Thymus (tissue), 11 donors: Measurements from ENCODE around the gene TEKT2. TPM values are rescaled to one million over a fixed set of nuclear protein-coding genes. Genes with fewer than 3 reads are reported as not detected.

ENCODE experiments used
- DNase-seq, 9 donors: peaks; one replicate each; pipeline ENCODE4 v3.0.0-alpha.2; 2013; ENCODE audit warnings: low spot score in 9 of 9, low read depth in 6 of 9, missing footprints in 1 of 9
- H3K27ac ChIP-seq, 2 donors: one replicate each; pipeline ENCODE4 v1.5.1; 2013; ENCODE audit warnings: control low read depth in 1 of 2, low read depth in 1 of 2, low read length in 1 of 2, mild to moderate bottlenecking in 1 of 2, moderate library complexity in 1 of 2
- H3K27me3 ChIP-seq, 2 donors: one replicate each; pipeline ENCODE4 v1.5.1; 2013; ENCODE audit warnings: low read length in 1 of 2; ENCODE audit not compliant: control insufficient read depth in 2 of 2, insufficient read depth in 1 of 2
- H3K36me3 ChIP-seq, 2 donors: one replicate each; pipeline ENCODE4 v1.5.1; 2013; ENCODE audit warnings: low read length in 1 of 2, mild to moderate bottlenecking in 1 of 2, moderate library complexity in 1 of 2; ENCODE audit not compliant: control insufficient read depth in 2 of 2, insufficient read depth in 2 of 2
- H3K4me1 ChIP-seq, 2 donors: one replicate each; pipeline ENCODE4 v1.5.1; 2013; ENCODE audit warnings: low read length in 2 of 2; ENCODE audit not compliant: control insufficient read depth in 2 of 2, insufficient read depth in 2 of 2
- H3K4me3 ChIP-seq, 2 donors: one replicate each; pipeline ENCODE4 v1.5.1; 2013; ENCODE audit warnings: low read length in 2 of 2, control low read depth in 1 of 2, mild to moderate bottlenecking in 1 of 2
- H3K9me3 ChIP-seq, 2 donors: one replicate each; pipeline ENCODE4 v1.5.1; 2013; ENCODE audit warnings: low read length in 1 of 2, mild to moderate bottlenecking in 1 of 2; ENCODE audit not compliant: control insufficient read depth in 2 of 2, insufficient read depth in 1 of 2
- WGBS: extraction: QIAGEN DNeasy Blood & Tissue Kit; methylation state at CpG from one replicate; pipeline ENCODE4 v1.1.7; 2013; 5-methylcytosine and 5-hydroxymethylcytosine counted together
- polyA plus RNA-seq: library from polyadenylated mRNA; stranded (reverse); fragments of 200-250 nt; gene quantifications from one replicate; pipeline ENCODE4 v1.2.3, GENCODE V29; 2013
- total RNA-seq: library from RNA; stranded (reverse); fragments of 120-200 nt; gene quantifications from one replicate; pipeline ENCODE4 v1.2.4, GENCODE V29; 2013
- donor health status: healthy.

Gene TEKT2
- total and polyA plus RNA-seq, 2 donors, result 1.5 to 1.8 TPM

DNA sequence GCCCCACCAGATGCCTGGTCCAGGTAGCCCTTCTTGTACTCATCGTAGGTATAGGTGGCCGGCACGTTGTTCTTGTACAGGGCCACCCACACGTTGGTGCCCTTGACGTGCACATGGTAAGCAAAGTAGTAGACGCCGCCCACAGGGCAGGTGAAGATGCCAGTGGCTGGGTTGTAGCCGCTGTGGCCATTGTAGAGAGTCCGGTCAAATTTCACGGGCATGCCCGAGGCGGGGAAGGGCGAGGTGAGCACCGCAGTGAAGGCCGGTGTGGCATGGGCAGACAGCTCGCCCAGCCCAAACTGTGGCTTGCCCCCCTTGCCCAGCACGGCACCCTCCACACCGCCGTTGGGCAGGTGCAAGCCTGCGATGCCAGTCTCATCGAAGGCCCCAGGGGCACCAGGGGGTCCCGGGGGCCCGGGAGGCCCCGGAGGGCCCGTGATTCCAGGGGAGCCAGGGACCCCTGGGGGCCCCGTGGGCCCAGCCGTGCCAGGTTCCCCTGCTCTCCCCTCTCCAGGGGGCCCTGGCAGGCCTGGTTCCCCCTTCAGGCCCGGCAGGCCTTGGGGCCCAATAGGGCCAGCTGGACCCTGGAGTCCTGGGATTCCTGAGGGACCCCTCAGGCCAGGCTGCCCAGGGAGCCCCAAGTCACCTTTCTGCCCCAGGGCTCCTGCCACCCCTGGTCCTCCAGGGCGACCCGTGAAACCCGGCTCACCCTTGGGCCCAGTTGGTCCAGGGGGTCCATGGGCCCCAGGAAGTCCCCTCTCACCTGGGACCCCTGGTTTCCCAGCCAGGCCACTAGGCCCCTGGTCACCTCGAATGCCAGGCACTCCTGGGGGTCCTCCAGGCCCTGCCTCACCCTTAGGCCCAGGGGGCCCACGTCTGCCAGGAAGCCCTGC lies 14.0 kb downstream of the TEKT2 start:
- no peak overlapping the region for H3K27ac ChIP-seq
- no peaks in the 10 kb centered on the region for H3K9me3 ChIP-seq
- 97% methylated on average over 33 of the region's 33 CpGs for WGBS
- H3K36me3 ChIP-seq, result peaks cover 29 to 31% of the 10 kb centered on the region in 2 donors
- H3K4me1 ChIP-seq, result peaks cover 0 to 9% of the 10 kb centered on the region in 2 donors
- DNase-seq, result no peak
- no peaks in the 10 kb centered on the region for H3K27me3 ChIP-seq
- H3K4me3 ChIP-seq, result no peak overlapping the region

DNA sequence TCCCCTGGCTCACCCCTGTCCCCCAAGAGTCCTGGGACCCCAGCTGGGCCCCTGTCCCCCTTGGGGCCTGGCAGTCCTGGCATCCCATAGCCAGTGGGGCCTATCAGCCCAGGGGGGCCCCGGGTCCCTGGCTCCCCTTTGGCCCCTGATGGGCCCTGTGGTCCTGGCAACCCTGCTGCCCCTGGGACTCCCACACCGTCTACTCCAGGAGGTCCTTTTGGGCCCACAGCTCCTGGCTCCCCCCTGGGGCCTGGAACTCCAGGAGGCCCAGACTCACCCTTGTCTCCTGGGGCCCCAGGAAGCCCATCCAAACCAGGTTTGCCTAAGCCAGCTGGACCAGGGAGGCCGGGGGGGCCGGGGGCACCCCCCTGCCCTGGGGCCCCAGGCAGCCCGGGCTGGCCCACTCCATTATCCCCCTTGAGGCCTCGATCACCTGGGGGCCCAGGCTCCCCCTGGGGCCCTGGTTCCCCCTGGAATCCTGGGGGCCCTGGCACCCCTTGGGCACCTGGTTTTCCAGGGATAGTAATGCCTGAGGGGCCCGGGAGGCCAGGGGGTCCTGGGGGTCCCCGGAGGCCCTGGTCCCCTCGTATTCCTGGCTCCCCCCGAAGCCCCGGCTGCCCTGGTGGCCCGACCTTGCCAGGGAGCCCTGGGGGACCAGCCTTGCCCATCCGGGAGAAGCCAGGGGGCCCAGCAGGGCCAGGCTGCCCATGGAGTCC lies 14.9 kb downstream of the TEKT2 start:
- Histone ChIP-seq H3K27me3 (no peaks in the 10 kb centered on the region), H3K4me3 (no peak overlapping the region), H3K4me1 (peaks cover 0 to 6% of the 10 kb centered on the region in 2 donors), H3K9me3 (no peaks in the 10 kb centered on the region), H3K36me3 (peaks cover 20 to 22% of the 10 kb centered on the region in 2 donors), H3K27ac (no peak overlapping the region)
- 96% methylated on average over 13 of the region's 13 CpGs for WGBS
- no peak for DNase-seq

DNA sequence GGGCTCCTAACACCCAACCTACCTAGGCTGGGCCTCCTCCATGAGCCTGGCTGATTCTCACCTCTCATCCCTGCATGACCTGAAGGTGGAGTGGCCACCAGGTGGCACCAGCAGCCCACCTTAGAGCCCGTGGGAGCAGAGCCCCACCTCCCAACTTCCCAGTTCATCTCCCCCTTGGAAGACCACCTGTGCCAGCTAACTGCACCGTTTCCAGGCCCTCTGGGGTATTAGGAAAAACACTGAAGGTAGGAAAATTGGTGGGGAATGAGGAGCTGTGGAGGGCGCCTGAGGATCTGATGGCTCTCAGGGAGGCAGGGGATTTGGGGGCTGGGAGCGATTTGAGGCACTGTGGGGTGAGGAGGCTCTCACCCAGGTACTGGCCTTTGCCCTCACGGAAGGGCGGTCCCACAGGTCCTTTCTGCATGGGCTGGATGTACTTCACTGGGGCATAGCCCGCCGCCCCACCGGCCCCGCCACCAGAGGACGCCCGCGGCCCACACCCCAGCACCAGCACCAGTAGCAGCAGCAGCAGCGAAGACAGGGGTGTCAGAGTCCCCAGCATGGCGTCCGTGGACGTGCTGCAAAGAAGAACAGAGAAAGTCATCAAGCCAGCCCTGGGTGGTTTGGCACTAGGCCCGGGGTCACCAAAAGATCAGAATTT lies 15.9 kb downstream of the TEKT2 start:
- peaks cover 10 to 12% of the 10 kb centered on the region in 2 donors for H3K36me3 ChIP-seq
- peaks cover 0 to 3% of the 10 kb centered on the region in 2 donors for H3K4me1 ChIP-seq
- peak in 7 of 9 donors; percentile 48 to 78 (median 66) for DNase-seq
- WGBS, result 45% methylated on average over 18 of the region's 18 CpGs
- no peak overlapping the region for H3K27ac ChIP-seq
- no peaks in the 10 kb centered on the region for H3K27me3 ChIP-seq
- no peak overlapping the region for H3K4me3 ChIP-seq
- no peaks in the 10 kb centered on the region for H3K9me3 ChIP-seq

DNA sequence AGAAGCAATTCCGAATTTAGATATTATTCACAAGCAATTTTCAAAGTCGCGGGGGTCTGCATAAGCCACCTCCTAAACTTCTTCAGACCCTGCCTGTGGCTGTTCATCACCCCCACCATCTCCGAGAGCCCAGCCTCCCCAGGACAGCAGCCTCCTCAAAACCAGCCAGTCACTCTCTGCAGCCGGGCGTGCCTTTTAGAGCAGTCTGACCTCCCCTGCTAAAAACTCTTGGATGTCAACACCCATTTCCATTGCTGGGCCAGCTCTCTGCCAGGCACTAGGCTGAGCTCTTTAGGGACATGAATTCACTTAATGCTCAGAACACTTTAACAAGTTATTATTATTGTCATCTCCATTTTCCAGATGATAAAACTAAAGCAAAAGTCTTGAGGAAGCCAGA lies 16.5 kb downstream of the TEKT2 start:
- Histone ChIP-seq H3K9me3 (no peaks in the 10 kb centered on the region), H3K27ac (no peak overlapping the region), H3K36me3 (peaks cover 7 to 8% of the 10 kb centered on the region in 2 donors), H3K27me3 (no peaks in the 10 kb centered on the region), H3K4me1 (peaks cover 0 to 3% of the 10 kb centered on the region in 2 donors), H3K4me3 (no peak overlapping the region)
- WGBS, result 94% methylated on average over 6 of the region's 6 CpGs
- DNase-seq, result no peak

DNA sequence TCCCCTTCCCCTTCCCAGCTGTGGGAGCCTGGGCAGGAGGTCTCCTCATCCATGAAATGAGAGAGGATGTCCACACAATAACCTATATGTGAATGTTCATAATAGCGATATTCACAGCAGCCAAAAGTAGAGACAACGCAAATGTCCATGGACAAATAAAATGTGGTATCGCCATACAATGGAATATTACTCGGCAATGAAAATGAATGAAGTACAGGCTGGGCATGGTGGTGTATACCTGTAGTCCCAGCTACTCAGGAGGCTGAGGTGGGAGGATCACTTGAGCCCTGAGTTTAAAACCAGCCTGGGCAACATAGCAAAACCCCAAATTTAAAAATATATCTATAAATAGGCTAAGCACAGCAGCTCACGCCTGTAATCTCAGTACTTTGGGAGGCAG lies 17.7 kb downstream of the TEKT2 start:
- Histone ChIP-seq H3K4me1 (peaks cover 0 to 3% of the 10 kb centered on the region in 2 donors), H3K4me3 (no peak overlapping the region), H3K36me3 (peaks cover 0 to 2% of the 10 kb centered on the region in 2 donors), H3K27me3 (no peaks in the 10 kb centered on the region), H3K9me3 (no peaks in the 10 kb centered on the region), H3K27ac (no peak overlapping the region)
- no peak for DNase-seq
- WGBS, result 96% methylated on average over 5 of the region's 5 CpGs

DNA sequence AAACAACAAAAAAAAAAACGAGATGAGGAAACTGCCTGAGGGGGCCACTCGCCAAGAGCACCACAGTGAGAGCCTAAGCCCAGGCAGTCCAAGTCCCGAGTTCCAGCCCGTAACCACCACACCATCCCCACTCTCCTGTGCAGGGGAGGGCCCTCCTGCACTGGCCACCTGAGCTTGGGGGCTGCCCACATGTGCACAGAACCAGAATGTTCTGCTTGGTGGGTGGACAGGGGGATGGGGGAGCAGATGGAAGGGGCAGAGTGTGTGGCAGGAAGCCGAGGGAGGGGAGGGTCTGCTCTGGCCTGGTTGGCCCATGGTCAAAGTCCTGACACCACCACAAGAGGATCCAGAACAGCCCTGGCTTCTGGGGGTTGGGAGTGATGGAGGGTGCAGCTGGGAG lies 22.4 kb downstream of the TEKT2 start:
- WGBS, result 55% methylated on average over 5 of the region's 5 CpGs

DNA sequence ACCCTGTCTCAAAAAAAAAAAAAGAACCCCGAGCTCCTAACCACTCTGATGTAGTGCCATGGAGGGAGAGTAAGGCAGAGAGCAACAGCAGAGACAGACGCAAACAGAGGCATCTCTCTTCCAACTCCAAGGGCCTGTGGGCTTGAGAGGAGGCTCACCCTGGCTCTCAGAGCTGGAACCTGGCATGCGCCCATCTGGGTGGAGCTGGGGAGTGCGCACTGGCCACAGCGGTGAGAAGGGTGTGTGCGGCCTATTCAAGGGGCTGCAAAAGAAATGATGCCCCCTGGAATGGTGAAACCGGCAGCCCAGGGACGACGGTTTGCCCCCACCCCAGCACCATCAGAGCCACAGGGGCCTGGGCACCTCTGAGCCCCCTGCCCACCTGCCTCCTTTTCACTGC lies 23.5 kb downstream of the TEKT2 start:
- DNase-seq, result no peak
- 97% methylated on average over 9 of the region's 9 CpGs for WGBS
- H3K4me3 ChIP-seq, result no peak overlapping the region
- H3K4me1 ChIP-seq, result peaks cover 6 to 12% of the 10 kb centered on the region in 2 donors
- H3K27ac ChIP-seq, result no peak overlapping the region
- H3K27me3 ChIP-seq, result no peaks in the 10 kb centered on the region
- H3K9me3 ChIP-seq, result no peaks in the 10 kb centered on the region
- no peaks in the 10 kb centered on the region for H3K36me3 ChIP-seq

More for the DNA sequence above, 22.4 kb downstream of the TEKT2 start:
- Histone ChIP-seq H3K27ac (no peak overlapping the region), H3K27me3 (no peaks in the 10 kb centered on the region), H3K4me3 (no peak overlapping the region), H3K36me3 (no peaks in the 10 kb centered on the region), H3K4me1 (peaks cover 6 to 12% of the 10 kb centered on the region in 2 donors), H3K9me3 (no peaks in the 10 kb centered on the region)
- no peak for DNase-seq

DNA sequence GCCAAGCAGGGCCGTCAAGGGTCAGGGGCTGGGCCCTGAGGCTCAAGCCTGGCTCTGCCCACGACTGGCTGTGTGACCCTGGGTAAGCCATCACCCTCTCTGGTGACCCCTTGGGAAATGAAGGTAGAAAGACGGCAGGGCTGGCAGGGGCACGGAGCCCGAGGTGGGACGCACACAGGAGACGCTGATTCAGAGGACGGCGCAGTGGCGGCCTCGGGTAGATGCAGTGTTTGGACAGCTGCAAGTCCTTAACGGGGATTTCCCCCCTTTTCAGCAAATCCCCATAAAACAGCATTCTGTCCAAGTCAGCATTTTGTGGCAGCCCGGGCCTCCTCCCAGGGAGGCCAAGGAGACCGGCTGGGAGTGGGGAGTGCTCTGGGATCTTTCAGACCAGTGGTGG lies 24.4 kb downstream of the TEKT2 start:
- Histone ChIP-seq H3K27ac (peak overlapping the region in 1 of 2 donors; percentile 26), H3K9me3 (no peaks in the 10 kb centered on the region), H3K36me3 (no peaks in the 10 kb centered on the region), H3K27me3 (no peaks in the 10 kb centered on the region), H3K4me1 (peaks cover 6 to 12% of the 10 kb centered on the region in 2 donors), H3K4me3 (no peak overlapping the region)
- WGBS, result 95% methylated on average over 14 of the region's 14 CpGs
- DNase-seq, result no peak
